Stomach smooth muscle (tissue), 2 donors: ENCODE measurements around the gene PDLIM4.

Source experiments
- H3K27ac ChIP-seq: one replicate; pipeline ENCODE4 v1.7.0; 2013; ENCODE audit warnings: mild to moderate bottlenecking, low read length, inconsistent platforms
- H3K27me3 ChIP-seq, 2 donors: one replicate each; pipeline ENCODE4 v1.7.0; 2013; ENCODE audit warnings: low read length in 2 of 2; ENCODE audit not compliant: insufficient read depth in 2 of 2, control insufficient read depth in 1 of 2
- H3K36me3 ChIP-seq, 2 donors: one replicate each; pipeline ENCODE4 v1.7.0; 2013; ENCODE audit warnings: low read length in 2 of 2; ENCODE audit not compliant: control insufficient read depth in 2 of 2, insufficient read depth in 2 of 2
- H3K4me1 ChIP-seq: one replicate; pipeline ENCODE4 v1.7.0; 2013; ENCODE audit warnings: low read length; ENCODE audit not compliant: control insufficient read depth, insufficient read depth
- H3K4me3 ChIP-seq, 2 donors: one replicate each; pipeline ENCODE4 v1.7.0; 2013; ENCODE audit warnings: low read length in 2 of 2
- H3K9ac ChIP-seq, 2 donors: one replicate each; pipeline ENCODE4 v1.7.0; 2013; ENCODE audit warnings: low read length in 2 of 2, mild to moderate bottlenecking in 1 of 2
- H3K9me3 ChIP-seq, 2 donors: one replicate each; pipeline ENCODE4 v1.7.0; 2013; ENCODE audit warnings: low read length in 2 of 2; ENCODE audit not compliant: control insufficient read depth in 2 of 2
- donor health status: healthy.
- donor health status: Pancreatic carcinoma.

Gene PDLIM4

GRCh38 chr5:132315529-132316067 is 58.1 kb downstream of the PDLIM4 start:
- Histone ChIP-seq H3K4me3 (no peak overlapping the region), H3K4me1 (no peaks in the 10 kb centered on the region), H3K9me3 (no peaks in the 10 kb centered on the region), H3K36me3 (peaks cover 0 to 5% of the 10 kb centered on the region in 2 donors), H3K27me3 (no peaks in the 10 kb centered on the region), H3K27ac (no peak overlapping the region), H3K9ac (no peak overlapping the region)

- no peaks in the 10 kb centered on the region for H3K27me3 ChIP-seq
- H3K4me1 ChIP-seq = no peaks in the 10 kb centered on the region
- no peak overlapping the region for H3K4me3 ChIP-seq
- H3K36me3 ChIP-seq = peaks cover 0 to 2% of the 10 kb centered on the region in 2 donors
- H3K27ac ChIP-seq = no peak overlapping the region
- H3K9ac ChIP-seq = no peak overlapping the region
- H3K9me3 ChIP-seq = no peaks in the 10 kb centered on the region
Observed at GRCh38 chr5:132319975-132320374, 62.5 kb downstream of the PDLIM4 start.

GRCh38 chr5:132321109-132321721 is 63.7 kb downstream of the PDLIM4 start:
- Histone ChIP-seq H3K27ac (no peak overlapping the region), H3K27me3 (no peaks in the 10 kb centered on the region), H3K9ac (no peak overlapping the region), H3K9me3 (no peaks in the 10 kb centered on the region), H3K4me1 (no peaks in the 10 kb centered on the region), H3K4me3 (no peak overlapping the region), H3K36me3 (peaks cover 0 to 2% of the 10 kb centered on the region in 2 donors)

- Histone ChIP-seq H3K27me3 (no peaks in the 10 kb centered on the region), H3K27ac (no peak overlapping the region), H3K4me1 (no peaks in the 10 kb centered on the region), H3K9me3 (no peaks in the 10 kb centered on the region), H3K4me3 (no peak overlapping the region), H3K9ac (no peak overlapping the region), H3K36me3 (peaks cover 0 to 2% of the 10 kb centered on the region in 2 donors)
Observed at GRCh38 chr5:132322266-132322665, 64.8 kb downstream of the PDLIM4 start.
